ENCODE measurements around the gene C15orf40.
"Not testable (repeated sequence)": the region's sequence is repeated elsewhere in the genome, so short reads cannot be mapped to it uniquely, and the experiment has no call there.

The C15orf40 gene

DNA sequence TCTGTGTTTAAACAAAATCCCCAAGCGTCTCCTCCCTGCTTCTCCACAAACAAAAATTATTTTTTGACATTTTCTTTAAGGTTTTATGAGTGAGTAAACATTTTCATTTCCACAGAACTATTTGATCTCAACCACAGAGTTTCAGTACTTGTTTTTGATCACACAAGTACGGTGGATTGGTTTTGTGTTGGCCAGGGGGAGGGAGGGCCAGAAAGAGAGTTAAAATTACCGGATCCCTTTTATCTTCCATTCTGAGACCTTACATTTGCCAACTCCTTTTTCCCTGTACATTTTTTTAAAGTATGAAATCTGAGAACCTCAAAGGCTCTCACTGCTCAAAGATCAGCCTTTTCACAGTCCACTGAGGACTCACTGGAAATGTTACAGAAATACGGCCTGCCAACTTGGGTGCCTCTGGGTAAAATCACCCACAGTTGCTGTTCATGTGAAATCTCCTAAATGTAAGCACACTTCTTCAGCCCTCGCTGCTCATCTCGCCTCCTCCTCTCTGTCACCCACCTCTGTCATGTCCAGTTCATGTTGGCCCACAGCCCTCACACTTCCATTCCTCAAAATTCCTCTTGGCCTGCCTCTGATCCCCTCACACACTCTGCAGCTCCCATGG is 60.6 kb downstream of the C15orf40 start:
- DNase-seq: no peak

DNA sequence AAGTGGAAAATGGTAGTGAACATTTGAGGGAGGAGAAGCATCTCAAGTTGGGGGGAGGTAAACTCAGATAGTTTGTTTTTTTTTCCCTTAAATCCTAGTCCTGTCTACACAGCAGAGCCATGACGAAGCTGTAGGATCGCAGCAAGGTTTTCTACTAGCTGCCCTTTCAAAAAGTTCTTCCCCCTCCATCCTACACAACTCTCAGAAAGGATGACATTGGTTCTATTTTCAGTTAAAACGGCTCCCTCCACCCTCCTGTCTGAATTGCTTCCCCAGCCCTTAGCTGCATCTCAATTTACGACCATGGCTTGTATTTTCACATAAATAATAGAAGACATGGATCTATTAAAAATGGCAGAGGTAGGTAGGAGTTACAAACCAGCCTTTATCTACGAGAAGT is 61.1 kb downstream of the C15orf40 start:
- DNase-seq: no peak

DNA sequence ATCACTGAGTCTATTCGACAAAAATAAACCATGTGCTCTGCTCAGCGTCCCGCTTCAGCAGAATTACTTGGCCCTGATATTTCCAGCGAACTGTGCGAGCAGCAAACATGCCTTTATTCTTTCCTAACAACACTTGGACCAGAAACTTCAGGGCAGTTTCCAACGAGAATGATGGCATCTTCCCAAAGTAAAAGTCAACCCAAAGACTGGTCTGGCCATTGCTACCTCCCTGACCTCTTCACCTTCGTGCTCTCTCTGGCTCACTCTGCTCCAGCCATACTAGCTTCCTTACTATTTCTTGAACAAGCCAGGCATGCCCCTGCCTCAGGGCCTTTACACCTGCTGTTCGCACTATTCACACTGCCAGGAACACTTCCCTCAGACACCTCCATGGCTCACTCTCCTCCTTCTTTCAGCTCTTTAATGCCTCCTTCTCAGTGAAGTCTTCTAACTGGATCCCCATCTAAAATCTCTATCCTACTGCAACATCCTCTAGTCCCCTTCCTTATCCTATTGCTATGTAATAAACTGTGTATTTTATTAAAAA is 65.2 kb downstream of the C15orf40 start:
- no peak for DNase-seq

DNA sequence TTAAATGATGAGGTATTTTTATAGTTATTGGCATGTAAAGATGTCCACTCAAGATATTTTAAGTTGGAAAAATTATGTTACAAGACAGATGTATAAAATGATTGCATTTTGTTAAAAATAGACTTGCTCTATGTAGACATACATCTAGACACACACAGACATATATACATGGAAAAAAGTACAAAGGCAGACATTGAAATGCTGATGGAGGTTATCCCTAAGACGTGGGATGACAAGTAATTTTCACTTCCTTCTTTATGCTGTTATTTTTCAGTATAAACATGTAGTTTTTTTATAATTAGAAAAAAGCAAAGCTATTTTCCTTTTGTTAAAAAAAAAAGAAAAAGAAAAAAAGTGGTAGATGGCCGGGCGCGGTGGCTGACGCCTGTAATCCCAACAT is 66.1 kb downstream of the C15orf40 start:
- no peak for DNase-seq

DNA sequence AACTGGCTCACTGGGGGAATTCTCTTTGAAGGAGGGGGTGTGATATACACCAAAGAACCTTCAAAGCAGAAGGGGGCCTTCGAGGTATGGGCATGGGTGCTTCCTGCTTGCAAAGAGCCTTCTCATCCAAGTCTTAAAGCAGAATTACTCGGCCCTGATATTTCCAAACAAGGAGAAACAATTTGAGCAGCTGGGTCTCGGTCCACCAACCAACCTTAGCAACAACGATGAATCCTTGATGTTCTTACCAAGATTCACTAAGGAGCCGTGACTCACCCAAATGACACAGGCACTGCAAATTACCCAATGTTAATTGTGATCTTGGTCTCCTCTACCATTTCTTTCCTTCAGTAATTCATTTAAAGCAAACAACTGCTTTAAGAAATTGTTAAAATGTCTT is 66.6 kb downstream of the C15orf40 start:
- no peak for DNase-seq

DNA sequence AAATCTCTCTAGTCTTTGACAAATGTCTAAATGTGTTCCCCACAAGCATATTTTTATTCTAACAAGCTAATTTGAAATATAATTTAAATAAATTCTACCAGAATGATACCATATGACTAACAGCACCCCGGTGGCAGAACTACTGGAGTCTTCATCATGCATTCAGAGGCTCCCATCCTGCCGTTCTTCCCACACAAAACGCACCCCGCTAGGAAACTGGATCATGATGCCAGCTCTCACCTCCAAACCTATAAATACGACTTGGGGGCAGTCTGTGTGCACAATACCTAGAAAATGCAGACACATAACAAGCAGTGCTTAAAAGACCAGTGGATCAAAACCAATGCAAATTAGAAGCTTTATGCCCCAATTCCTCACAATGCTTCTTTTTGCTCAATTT is 67.4 kb downstream of the C15orf40 start:
- no peak for DNase-seq

DNA sequence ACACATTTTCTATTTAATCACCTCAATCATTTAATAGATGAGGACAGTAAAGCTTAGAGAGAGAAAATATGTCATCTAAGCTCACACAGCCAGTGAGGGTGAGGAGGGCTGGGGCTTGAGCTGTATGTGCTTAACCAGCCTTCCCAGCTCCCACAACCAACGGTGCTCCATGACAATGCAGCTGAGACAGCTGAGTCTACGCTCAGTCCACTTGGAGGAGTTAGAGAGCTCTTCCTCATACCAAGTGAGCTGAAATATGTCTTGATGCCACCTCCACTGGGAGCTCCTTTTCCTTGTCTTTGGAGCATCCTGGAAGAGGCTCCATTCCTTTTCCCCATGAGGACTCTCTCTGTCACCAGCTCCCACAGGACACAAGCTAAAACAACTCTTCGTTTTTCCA is 68.3 kb downstream of the C15orf40 start:
- no peak for DNase-seq

DNA sequence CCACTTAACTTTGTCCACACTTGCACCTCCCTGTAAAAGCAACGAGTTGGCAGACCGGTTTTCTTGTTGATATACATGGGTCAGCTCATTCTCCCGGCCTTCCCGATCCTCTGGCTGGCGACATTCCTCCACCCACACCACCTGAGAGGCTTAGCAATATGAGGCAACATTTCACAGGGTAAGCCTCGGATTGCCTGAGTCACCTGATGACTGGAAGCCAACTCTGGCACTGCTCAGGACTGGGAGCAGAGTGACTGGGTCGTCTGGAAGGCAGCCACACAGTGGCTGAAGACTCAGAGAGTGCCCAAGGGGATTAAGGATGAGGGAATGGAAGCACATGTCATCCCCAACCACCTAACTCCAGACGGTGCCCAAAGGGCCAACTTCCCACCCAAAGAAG is 68.7 kb downstream of the C15orf40 start:
- DNase-seq: no peak

DNA sequence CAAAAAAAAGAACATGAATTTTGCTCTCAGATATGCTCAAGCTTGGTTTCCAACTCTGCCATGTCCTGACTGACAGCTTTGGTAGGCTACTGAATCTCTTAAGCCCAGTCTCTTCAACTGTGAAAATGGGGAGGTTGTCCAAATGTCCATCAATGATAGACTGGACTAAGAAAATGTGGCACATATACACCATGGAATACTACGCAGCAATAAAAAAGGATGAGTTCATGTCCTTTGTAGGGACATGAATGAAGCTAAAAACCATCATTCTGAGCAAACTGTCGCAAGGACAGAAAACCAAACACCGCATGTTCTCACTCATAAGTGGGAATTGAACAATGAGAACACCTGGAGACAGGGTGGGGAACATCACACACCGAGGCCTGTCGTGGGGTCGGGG is 71.8 kb downstream of the C15orf40 start:
- not testable (repeated sequence) for DNase-seq
